NCI-H146 (cell line): ENCODE data around the gene TARBP2.
"Not testable (repeated sequence)": the region's sequence is repeated elsewhere in the genome, so short reads cannot be mapped to it uniquely, and the experiment has no call there.

Experiments
- DNase-seq: peaks from one replicate; lab custom pipeline; 2025; lab: John Stamatoyannopoulos, UW

TARBP2 gene

GRCh38 chr12:53515291-53515680 lies 14.2 kb downstream of the TARBP2 start:
- no peak for DNase-seq

GRCh38 chr12:53516758-53517455 lies 15.8 kb downstream of the TARBP2 start:
- DNase-seq, result no peak

- DNase-seq, result no peak
Observed at GRCh38 chr12:53518381-53518780, 17.3 kb downstream of the TARBP2 start.

- DNase-seq, result no peak
Observed at GRCh38 chr12:53523131-53523530, 22.0 kb downstream of the TARBP2 start.

GRCh38 chr12:53524476-53524875 lies 23.4 kb downstream of the TARBP2 start:
- no peak for DNase-seq

- no peak for DNase-seq
Observed at GRCh38 chr12:53530061-53530460, 29.0 kb downstream of the TARBP2 start.

- DNase-seq, result no peak
Observed at GRCh38 chr12:53530920-53531319, 29.8 kb downstream of the TARBP2 start.

GRCh38 chr12:53532021-53532420 lies 30.9 kb downstream of the TARBP2 start:
- no peak for DNase-seq

- DNase-seq, result no peak
Observed at GRCh38 chr12:53532524-53533445, 31.7 kb downstream of the TARBP2 start.

- DNase-seq, result no peak
Observed at GRCh38 chr12:53533471-53533870, 32.4 kb downstream of the TARBP2 start.

GRCh38 chr12:53536962-53537361 lies 35.9 kb downstream of the TARBP2 start:
- no peak for DNase-seq

GRCh38 chr12:53538209-53538689 lies 37.2 kb downstream of the TARBP2 start:
- peak; percentile 64 for DNase-seq

- DNase-seq, result no peak
Observed at GRCh38 chr12:53539526-53539925, 38.4 kb downstream of the TARBP2 start.

- DNase-seq, result peak; percentile 62
Observed at GRCh38 chr12:53543539-53543938, 42.5 kb downstream of the TARBP2 start.

- not testable (repeated sequence) for DNase-seq
Observed at GRCh38 chr12:53548354-53548753, 47.3 kb downstream of the TARBP2 start.

- not testable (repeated sequence) for DNase-seq
Observed at GRCh38 chr12:53550131-53550530, 49.0 kb downstream of the TARBP2 start.

GRCh38 chr12:53550595-53550994 lies 49.5 kb downstream of the TARBP2 start:
- DNase-seq, result no peak

GRCh38 chr12:53551889-53552291 lies 50.8 kb downstream of the TARBP2 start:
- DNase-seq, result no peak

- no peak for DNase-seq
Observed at GRCh38 chr12:53552361-53553327, 51.6 kb downstream of the TARBP2 start.
